PC-9 (cell line): ENCODE results near the gene DDX10.

Experiments
- CTCF ChIP-seq: fragments of 200-600 bp; sonication (generic); conservative IDR thresholded peaks from 2 replicates; pipeline ENCODE4 v1.6.1; 2017; ENCODE audit warnings: mixed run types, antibody characterized with exemption, mild to moderate bottlenecking, moderate library complexity
- EZH2 ChIP-seq: fragments of 200-600 bp; sonication (generic); IDR thresholded peaks from 2 replicates; pipeline ENCODE4 v1.8.0; 2017; ENCODE audit warnings: antibody characterized with exemption, low read depth

DNA sequence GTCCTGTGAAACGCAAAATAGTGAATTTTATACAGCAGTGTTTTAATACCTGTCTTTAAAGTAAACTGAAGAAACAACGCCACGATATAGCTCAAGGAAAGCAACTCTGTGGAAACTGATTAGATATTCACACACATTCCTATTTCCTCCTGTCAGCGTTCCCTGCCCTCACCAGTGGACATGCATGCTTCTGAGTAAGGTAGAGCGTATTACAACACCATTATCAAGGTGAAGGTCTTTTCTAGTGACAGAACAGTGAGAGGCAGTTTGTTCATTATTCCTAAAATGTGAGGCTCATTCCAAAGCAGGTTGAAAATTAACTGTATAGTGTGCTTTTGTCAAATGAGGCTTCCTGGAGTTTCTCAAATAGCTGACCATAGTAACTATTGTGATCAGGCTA, 153.1 kb downstream of the DDX10 start:
- TF ChIP-seq CTCF (no peak), EZH2 (no peak)
